Measurements from ENCODE around the gene POPDC2. TPM values are rescaled to one million over a fixed set of nuclear protein-coding genes. Genes with fewer than 3 reads are reported as not detected.

The POPDC2 gene
- total and polyA plus RNA-seq, 10 of the 15 experiments (the other 5 are each of a cell fraction or from before 2014, with no cell fraction given) = 1.8 to 12.7 (median 3.5) TPM

DNA sequence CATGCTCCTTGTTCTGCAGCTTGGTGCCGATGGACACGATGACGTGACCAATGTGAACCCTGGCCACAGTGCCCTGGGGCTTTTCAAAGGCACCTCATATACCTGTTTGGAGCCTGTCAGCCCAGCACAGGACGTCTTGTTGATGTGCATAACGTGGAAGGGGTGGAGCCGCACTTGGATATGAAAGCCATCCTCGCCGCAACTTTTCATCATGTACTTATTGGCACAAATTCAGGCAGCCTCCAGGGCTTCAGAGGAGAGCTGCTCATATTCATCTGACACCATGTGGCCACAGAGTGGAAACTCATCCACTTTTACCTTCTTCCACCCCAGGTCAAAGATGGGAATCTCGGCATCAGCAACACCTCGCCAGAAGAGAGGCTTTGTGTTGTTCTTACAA lies 24.7 kb downstream of the POPDC2 start:
- no peak overlapping the region for H3K9ac ChIP-seq (ENCODE audit: control insufficient read depth, insufficient read depth, low read length)
- ChIA-PET POLR2A (interaction anchor here (1.0 to 2.9 kb wide), 5 partner anchors 8 to 56 kb away, joined by 3 to 41 read pairs (median 5); no protein-coding TSS in a partner anchor), CTCF (interaction anchor here (1.8 to 3.6 kb wide), 6 partner anchors 8 to 85 kb away, joined by 6 to 43 read pairs (median 12); no protein-coding TSS in a partner anchor)

More for the DNA sequence above, 24.7 kb downstream of the POPDC2 start:
- Histone ChIP-seq H3K27ac (ENCODE audit: control insufficient read depth, insufficient read depth) (no peak overlapping the region), H4K20me1 (ENCODE audit: control insufficient read depth, insufficient read depth) (no peaks in the 10 kb centered on the region), H3K9me3 (replicated peaks; ENCODE audit: control insufficient read depth, insufficient read depth, low read length) (no peaks in the 10 kb centered on the region), H3K36me3 (ENCODE audit: control insufficient read depth in 2 of 2, insufficient read depth in 2 of 2, low read length in 1 of 2) (no peaks in the 10 kb centered on the region), H3K4me3 (no peak overlapping the region), H3K4me1 (ENCODE audit: control insufficient read depth, insufficient read depth, low read length) (peaks cover 34% of the 10 kb centered on the region), H2AFZ (ENCODE audit: control insufficient read depth, low read depth, low read length) (no peak overlapping the region), H3K27me3 (replicated peaks in 1 of 2; ENCODE audit: control insufficient read depth in 2 of 2, insufficient read depth in 2 of 2, low read length in 1 of 2) (no peaks in the 10 kb centered on the region), H3K79me2 (ENCODE audit: control insufficient read depth, insufficient read depth, low read length) (no peaks in the 10 kb centered on the region), H3K4me2 (ENCODE audit: control insufficient read depth, insufficient read depth) (no peak overlapping the region)
- in situ Hi-C loops (cut with MboI) (no loop called here), intact Hi-C loops (cut with micrococcal nuclease; ENCODE audit: unreplicated experiment) (no loop called here)
- WGBS (ENCODE audit: insufficient coverage, insufficient replicate concordance, low lambda C conversion rate, missing lambda C conversion rate) = 93% methylated on average over 10 of the region's 10 CpGs
- 0 out of 2 replicates have a peak, but pooled peaks have one; percentile 22 for TF ChIP-seq RAD21 (IDR thresholded peaks at IDR 0.05; ENCODE audit: insufficient read depth, low read depth, low read length)
- no peak for TF ChIP-seq IKZF1 (conservative IDR thresholded peaks at IDR 0.05)
- TF ChIP-seq, protein P1, sequence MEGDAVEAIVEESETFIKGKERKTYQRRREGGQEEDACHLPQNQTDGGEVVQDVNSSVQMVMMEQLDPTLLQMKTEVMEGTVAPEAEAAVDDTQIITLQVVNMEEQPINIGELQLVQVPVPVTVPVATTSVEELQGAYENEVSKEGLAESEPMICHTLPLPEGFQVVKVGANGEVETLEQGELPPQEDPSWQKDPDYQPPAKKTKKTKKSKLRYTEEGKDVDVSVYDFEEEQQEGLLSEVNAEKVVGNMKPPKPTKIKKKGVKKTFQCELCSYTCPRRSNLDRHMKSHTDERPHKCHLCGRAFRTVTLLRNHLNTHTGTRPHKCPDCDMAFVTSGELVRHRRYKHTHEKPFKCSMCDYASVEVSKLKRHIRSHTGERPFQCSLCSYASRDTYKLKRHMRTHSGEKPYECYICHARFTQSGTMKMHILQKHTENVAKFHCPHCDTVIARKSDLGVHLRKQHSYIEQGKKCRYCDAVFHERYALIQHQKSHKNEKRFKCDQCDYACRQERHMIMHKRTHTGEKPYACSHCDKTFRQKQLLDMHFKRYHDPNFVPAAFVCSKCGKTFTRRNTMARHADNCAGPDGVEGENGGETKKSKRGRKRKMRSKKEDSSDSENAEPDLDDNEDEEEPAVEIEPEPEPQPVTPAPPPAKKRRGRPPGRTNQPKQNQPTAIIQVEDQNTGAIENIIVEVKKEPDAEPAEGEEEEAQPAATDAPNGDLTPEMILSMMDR (IDR thresholded peaks at IDR 0.05 in 2 of 3, conservative IDR thresholded peaks at IDR 0.05 in 1 of 3; ENCODE audit: control insufficient read depth in 2 of 3, extremely low read depth in 1 of 3, insufficient read depth in 1 of 3, low read depth in 3 of 3, low read length in 3 of 3) = peak in 1 of 3 experiments; percentile 14; a peak in 1 of 6 replicates
- no peak for ATAC-seq
- ChIA-PET RAD21 (ENCODE audit: unreplicated experiment) (interaction anchor here (0.6 to 5.1 kb wide), 6 partner anchors 10 to 74 kb away, joined by 3 to 53 read pairs (median 16); no protein-coding TSS in a partner anchor), SMC1A (ENCODE audit: uncharacterized antibody, unreplicated experiment) (interaction anchor here (1.5 to 5.0 kb wide), 5 partner anchors 9 to 44 kb away, joined by 6 to 87 read pairs (median 27); no protein-coding TSS in a partner anchor)
- no peak for DNase-seq (ENCODE audit: low read depth, low spot score)
- FAIRE-seq = no peak
- BruUV-seq (replicated peaks) = no TSS peak
